SIG-M5 (cell line): ENCODE measurements around the gene LATS1.
A peak's percentile ranks its signal among the peaks of the same experiment; 100 is the strongest.
"Not testable (repeated sequence)": the region's sequence is repeated elsewhere in the genome, so short reads cannot be mapped to it uniquely, and the experiment has no call there.

Experiments used
- DNase-seq: peaks from one replicate; lab custom pipeline; 2025; lab: John Stamatoyannopoulos, UW

LATS1 gene

DNA sequence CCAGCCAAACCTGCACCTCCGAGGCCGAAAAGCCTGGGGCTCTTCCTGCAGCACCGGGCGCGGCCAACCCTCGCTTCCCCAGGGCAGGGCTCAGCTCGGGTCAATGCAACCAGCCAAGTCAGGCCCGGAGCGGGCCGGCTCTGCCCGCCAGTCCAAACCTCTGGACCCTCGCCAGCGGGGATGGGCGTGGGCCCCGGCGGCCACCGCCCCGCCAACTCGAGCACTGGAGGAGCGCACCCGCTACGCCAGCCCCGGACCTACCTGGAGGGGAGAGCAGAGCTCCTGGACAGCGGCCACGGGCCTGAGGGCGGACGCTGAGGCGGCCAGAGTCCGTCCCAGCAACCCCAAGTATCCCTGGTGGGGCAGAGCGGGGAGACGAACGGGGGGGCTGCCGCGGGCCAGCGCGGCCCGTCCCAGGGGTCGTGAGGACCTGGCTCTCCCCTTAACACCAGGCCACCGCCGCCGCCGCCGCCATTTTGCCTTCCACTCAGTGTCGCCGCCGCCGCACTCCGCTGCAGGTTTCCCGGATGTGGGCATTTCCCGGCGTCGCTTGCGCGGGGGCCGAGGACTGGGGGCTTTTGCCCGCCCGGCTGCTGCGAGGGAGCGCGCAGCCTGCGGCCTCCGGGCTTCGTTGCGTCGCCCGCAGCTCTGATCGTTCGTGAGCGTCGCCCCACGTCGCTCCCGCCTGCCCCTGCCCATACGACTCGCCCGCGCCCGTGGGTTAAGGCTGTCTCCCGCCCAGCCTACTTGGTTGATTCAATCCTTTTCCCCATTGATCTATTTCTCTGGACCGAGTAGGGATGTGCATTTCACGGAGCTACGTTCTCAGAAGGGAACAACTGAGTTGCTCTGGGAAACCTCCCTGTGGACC is at the start of gene LATS1:
TSS of gene LATS1 (minus strand) at position 514 of the 871 bp plus-strand sequence. CDS start 15,975 bp downstream, outside the sequence.
- peak; percentile 13 for DNase-seq

DNA sequence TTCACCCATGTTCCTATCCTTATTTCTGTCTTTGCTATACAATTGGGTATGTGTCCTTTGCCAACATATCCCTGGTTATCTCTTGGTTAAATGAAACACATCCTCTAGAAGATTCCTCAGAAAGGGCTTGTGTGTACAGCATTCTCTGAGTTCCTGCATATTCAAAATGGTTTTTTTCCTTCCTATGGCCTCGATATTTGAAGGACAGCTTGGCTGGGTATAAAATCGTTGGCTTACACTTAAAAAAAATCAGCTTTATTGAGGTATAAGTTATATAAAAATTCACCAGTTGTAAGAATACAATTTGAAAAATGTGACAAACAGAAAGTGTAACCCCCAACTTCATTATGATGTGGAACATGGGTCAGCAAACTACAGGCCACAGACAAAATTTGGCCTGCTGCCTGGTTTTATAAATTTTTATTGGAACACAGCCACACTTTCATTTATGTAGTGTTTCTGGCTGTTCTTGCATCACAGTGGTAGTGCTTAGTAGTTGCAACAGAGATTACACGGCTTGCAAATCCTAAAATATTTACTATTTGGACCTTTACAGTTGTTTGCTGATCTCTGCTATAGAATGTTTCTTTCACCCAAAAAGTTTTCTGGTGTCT is 48.4 kb upstream of the LATS1 start:
- no peak for DNase-seq

DNA sequence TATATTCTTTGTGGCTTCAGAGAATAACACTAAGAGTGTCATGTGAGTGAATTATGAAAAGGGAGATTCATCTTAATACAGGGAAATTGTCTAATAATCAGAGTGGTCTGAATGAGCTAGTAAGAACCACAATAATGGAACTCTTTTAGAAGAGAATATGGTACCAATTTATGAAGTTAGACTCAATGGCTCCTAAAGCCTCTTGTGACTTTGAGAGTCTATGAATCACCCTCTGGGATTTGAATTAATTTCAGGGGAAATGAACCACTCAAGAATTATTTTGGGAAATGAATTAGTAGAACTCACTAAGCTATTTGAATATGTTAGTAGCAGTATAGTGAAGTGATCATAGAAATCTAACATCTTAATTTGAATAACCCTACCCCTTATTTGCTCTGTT is 46.0 kb upstream of the LATS1 start:
- no peak for DNase-seq

DNA sequence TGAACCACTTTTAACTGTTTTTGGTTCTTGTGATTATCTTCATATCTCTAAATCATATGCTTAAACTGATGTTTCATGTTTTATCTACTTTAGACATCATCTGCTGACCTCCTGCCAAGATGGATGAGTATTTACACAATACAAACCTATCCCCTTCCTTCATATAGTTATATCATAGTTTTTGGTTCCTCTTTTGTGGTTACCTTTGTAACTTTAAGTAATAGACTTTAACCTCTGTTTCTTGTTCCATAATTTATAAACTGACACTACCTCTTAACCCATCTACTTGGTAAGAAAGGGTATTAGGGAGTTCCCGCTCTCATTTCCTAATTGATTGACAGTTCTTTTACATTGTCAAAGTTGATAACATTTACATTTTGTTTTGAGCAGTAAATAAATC is 43.5 kb upstream of the LATS1 start:
- DNase-seq: peak; percentile 59

DNA sequence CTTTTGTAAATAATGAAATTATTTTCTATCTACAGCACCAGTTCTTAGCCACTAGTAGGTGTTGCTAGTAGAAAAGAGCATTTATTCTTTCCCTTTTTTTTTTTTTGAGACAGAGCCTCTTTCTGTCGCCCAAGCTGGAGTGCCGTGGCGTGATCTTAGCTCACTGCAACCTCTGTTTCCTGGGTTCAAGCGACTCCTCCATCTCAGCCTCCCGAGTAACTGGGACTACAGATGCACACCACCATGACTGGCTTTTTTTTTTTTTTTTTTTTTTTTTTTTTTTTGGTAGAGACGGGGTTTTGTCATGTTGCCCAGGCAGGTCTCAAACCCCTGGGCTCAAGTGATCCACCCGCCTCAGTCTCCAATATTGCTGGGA is 38.3 kb upstream of the LATS1 start:
- no peak for DNase-seq

DNA sequence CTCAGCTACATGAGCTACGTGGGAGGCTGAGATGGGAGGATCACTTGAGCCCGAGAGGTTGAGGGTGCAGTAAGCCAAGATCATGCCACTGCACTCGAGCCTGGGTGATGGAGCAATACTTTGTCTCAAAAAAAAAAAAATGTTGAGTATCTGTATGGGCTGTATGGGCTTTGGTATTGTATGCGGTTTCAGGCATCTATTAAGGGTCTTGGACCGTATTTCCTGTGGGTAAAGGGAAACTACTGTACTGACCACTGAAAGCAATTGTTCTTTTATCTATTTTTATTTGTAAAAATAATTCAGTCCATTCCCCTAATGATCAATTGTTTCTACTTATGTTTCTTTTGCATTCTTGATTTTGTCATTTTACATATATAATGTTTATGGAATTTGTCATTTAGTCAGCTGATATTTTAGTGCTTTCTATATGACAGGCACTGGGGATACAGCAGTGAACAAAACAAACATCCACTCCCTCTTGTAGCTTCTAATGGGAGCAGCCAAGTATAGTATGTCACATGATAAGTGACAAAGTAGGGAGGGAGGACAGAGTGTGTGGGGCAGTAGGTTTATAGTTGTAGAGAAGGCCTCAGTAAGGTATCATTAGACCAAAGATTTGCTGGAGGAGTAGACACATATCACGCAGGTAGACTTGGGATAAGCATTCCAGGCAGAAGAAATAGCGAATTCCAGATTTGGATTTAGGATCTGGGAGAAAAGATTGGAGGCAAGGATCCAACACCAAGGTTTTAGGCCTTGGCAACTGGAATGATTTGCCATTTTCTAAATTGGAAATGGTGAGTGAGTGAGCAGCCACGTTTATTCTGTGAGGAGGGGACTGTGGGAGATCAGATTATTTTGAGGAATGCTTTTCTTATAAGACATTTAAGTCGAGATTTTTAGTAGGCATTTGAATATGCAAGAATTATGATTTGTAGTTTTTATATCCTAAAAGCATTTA is 37.7 kb upstream of the LATS1 start:
- no peak for DNase-seq

DNA sequence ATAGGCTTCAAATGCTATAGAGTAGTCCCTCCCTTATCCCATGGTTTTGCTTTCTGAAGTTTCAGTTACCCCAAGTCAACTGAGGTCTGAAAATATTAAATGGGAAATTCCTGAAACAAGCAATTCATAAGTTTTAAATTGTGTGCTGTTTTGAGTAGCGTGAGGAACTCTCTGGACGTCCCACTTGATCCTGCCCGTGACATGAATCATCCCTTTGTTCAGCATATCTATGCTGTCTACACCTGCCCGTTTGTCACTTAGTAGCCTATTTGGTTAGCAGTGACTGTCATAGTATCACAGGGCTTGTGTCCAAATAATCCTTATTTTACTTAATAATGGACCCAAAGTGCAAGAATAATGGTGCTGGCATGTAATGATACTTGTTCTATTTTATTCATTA is 36.6 kb upstream of the LATS1 start:
- no peak for DNase-seq

DNA sequence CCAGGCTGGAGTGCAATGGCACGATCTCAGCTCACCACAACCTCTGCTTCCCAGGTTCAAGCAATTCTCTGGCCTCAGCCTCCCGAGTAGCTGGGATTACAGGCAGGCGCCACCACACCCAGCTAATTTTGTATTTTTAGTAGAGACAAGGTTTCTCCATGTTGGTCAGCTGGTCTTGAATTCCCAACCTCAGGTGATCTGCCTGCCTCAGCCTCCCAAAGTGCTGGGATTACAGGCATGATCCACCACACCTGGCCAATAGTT is 35.4 kb upstream of the LATS1 start:
- DNase-seq: not testable (repeated sequence)

DNA sequence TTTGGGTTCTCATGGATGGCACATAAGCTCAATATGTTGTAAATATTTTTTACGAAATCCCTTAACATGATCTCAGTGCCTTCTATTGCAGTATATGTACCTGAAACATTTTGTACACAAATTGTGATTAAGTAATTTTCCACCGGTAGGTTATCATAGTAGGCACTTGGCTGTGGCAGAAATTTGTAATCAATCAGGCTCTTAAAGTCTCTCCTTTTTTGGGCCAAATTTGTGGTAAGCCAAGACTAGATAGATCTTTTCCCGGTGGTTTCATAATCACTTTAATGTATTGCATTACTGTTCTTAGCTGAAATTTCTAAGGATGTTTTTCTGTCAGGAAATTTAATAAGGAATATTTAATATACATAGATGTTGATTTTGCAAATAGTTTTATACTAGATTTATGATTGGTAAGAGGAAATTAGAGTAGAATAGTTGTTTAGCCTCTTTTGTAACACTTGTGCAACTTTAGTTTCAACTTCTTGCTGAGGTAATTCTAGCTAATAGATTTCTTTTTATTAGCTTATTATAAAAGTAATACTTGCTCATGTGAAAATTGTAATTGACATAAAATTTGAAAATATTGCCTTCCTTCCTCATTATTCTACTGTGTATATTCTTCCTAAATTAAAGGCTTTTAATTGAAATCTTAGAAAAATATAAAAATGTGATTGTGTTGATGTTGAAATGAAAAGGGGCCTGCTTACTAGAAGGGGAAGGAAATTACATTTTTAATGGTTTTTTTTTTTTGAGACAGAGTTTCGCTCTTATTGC is 34.9 kb upstream of the LATS1 start:
- no peak for DNase-seq

DNA sequence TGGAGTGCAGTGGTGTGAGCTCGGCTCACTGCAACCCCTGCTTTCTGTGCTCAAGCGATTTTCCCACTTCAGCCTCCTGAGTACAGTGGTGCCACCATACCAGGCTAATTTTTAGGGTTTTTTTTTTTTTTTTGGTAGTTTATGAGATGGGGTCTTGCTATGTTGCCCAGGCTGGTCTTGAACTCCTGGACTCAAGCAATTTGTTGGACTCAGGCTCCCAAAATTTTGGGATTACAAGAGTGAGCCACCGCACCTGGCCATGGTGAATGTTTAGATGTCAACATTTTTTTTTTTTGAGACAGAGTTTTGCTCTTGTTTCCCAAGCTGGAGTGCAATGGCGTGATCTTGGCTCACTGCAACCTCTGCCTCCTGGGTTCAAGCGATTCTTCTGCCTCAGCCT is 34.0 kb upstream of the LATS1 start:
- DNase-seq: not testable (repeated sequence)

DNA sequence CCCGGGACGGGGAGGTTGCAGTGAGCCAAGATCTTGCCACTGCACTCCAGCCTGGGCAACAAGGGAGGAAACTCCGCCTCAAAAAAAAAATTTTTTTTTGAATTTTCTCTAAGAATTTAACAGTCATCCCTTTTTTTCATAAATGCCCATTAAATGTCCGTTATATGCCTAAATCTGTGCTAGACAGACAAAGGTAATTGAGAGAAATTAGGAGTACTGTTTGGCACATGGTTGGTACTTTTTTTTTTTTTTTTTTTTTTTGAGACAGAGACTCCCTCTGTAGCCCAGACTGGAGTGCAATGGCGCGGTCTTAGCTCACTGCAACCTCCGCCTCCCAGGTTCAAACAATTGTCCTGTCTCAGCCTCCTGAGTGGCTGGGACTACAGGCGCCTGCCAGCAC is 33.3 kb upstream of the LATS1 start:
- DNase-seq: no peak

DNA sequence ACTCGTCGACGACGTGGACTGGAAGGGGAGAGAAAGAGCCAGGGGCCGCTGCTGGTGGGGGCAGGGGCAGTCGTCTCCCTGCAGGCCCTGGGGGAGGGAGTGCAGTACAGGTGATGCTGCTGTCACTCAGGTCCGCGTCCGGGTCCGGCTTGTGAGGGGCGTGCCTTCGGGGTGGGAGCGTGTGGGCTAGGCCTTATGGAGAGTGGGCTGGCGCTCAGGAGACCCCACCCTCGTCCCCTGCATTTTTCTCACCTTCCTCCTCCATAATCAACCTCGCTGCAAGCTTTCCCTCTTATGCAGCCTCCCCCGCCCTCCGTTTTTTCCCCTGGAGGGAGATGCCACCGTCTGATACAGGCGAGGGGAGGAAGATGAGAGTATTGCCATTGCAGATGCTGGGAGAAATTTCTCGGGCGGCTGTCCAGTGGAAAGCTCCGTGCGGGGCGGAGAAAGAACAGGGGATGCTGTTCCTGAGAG is 32.3 kb upstream of the LATS1 start:
- no peak for DNase-seq

DNA sequence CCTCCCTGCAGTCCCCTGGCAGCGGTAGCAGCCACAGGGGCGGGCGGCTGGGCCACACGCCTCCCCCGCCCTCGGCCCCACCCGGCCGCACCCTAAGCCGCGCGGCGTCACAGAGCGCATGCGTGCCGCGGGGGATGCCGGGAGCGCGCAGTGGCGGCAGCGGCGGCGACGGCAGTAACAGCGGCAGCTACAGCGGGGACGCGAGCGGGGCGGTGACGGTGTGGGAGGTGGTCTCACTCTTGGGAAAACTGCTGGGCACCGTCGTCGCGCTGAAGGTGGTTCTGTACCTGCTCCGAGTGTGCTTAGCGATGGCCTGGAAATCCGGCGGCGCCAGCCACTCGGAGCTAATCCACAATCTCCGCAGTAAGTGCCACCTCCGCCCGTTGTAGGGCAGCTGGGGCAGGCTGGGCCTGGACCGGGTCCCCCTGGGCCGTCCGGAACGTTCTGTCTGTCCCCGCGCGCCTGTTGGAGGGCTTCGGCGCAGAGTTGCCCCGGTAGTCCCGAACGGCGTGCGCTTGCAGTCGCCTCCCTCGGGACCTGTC is 31.8 kb upstream of the LATS1 start, which contains the start of gene PCMT1:
TSS of gene PCMT1 (plus strand) at position 148 of the 542 bp plus-strand sequence. CDS start at position 309, 161 bp downstream.
- DNase-seq: no peak

DNA sequence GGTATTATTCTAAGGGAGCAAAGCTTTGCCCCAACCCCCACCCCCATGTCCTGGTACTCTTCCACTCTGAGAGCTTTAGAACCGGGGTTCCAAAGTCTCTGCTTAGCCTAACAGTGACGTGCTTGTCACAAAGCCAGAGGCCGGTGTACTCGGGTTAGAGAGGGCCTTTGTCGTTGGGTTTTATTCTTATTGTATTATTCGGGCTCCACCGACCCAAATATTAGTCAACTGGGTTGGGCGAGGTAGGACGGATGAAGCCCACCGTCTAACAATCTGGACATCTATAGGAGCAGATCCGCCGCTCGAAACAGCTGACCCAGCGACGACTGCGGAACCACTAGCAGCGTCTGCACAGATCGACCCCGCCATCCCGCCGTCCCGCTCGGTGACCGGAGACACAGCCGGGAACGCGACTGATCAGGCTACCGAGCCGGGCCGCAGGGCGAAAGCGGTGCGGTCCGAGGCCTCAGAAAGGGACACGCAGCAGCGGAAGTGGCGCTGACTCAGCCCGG is 31.2 kb upstream of the LATS1 start:
- not testable (repeated sequence) for DNase-seq

DNA sequence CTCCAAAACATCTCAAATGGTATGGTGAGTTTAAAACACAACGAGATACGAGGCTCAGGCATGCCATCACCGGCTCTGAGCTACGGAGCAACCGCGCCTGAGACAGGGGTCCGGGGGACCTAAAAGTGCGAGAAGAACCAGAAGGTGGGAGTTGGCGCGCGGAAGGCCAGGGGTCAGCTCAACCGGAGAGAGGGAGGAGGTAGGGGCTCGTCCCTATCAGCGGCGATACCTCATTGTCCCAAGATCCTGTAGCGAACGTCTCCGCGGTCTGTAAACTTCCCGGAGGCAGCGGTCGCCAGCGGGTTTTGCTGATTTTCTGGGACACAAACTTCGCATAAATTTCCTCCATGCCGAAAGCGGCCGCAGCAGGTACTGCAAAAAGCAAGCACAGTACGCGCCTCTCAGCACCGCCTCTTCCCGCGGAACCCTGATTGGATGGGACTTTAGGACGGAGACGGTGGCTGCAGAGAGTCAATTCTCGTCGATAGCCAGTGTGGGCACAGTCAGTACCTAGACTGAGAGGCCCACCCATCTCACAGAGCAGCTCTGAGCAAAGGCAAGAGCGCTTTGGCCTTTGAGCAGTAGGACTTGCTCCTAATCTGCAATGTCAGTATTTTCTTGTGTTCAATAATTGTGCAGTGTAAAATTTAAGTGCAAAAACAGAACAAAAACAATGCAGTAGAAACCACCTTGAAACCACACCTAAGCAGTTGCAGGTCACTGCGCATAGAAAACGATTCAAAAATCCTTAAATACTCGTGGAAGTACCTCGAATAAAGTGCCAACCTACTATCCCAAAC is 28.4 kb upstream of the LATS1 start, which contains the start of gene NUP43:
TSS of gene NUP43 (minus strand) at position 383 of the 800 bp plus-strand sequence. CDS start at position 349, 34 bp downstream.
- peak; percentile 49 for DNase-seq

DNA sequence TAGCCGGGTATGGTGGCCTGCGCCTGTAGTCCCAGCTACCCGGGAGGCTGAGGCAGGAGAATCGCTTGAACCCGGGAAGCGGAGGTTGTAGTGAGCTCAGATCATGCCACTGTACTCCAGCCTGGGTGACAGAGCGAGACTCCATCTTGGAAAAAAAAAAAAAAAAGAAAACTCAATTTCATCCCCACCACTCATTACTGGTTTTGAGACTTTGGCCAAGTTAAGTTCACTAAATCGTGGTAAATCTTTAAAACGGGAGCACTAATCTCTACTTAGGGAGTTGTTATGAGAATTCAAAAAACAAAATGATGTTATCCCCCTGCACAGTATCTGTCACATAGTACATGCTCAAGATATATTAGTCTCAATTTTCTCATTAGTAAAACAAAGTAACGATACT is 27.4 kb upstream of the LATS1 start:
- DNase-seq: not testable (repeated sequence)

DNA sequence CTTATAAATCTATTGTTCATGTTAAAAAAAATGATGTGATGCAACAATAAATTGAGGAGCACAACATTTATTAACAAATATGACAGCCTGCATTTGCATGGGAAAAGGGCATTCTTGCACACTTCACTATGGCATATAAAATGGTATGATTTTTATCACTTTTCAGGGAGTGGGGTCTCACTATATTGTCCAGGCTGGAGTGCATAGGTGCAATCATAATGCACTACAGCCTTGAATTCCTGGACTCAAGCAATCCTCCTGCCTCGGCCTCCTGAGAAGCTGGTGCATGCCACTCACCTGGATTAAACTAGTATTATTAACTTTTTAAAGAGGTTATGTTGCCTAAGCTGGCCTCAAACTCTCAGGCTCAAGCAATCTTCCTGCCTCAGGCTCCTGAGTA is 17.0 kb upstream of the LATS1 start:
- no peak for DNase-seq

DNA sequence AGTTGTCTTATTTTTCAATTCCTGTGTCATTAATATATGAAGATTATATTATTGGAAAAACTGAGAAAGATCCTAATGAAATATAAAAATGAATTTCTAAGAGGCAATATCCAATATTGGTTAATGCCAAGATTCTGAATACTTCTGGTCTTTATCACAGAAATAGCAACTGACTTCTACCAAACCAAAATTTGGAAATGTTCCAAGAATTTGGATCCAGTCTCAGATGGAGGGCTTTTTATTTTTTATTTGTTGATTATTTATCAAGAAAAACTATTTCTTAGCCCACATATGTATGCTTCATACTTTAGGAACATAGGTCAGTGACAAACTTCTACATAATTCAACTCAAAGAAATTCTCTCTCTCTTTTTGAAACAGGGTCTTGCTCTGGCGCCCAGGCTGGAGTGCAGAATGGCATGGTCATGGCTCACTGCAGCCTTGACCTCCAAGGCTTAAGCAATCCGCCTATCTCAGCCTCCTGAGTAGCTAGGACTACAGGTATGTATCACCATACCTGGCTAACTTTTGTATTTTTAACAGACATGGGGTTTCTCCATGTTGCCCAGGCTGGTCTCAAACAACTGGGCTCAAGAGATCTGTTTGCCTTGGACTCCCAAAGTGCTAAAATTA is 15.3 kb upstream of the LATS1 start:
- DNase-seq: no peak

DNA sequence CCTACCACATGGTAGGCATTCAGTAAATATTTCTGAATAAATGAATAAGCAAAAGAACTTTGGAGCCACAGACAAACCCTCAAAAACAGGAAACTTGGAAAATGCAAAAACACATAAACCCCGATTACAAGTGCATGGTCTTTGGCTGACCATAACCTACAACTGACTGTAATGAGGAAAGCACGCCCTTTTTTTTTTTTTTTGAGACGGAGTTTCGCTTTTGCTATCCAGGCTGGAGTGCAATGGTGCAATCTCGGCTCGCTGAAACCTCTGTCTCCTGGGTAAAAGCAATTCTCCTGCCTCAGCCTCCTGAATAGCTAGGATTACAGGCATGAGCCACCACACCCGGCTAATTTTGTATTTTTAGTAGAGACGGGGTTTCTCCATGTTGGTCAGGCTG is 11.9 kb upstream of the LATS1 start:
- DNase-seq: no peak
